Neural crest cell (in vitro differentiated cells): Measurements from ENCODE around the gene PLAAT4. TPM values are rescaled to one million over a fixed set of nuclear protein-coding genes. Genes with fewer than 3 reads are reported as not detected.
"Not testable (repeated sequence)": the region's sequence is repeated elsewhere in the genome, so short reads cannot be mapped to it uniquely, and the experiment has no call there.

ENCODE experiments used
- DNase-seq: peaks from one replicate; pipeline ENCODE4 v3.0.0; 2021; ENCODE audit warnings: low read depth, mixed read lengths, low spot score
- H3K27ac Mint-ChIP-seq: one replicate; pipeline ENCODE4 v1.8.0; 2021; ENCODE audit warnings: mild to moderate bottlenecking, mixed read lengths; ENCODE audit not compliant: unreplicated experiment
- H3K27me3 Mint-ChIP-seq: 2 replicates; pipeline ENCODE4 v1.8.0; 2021; ENCODE audit warnings: low read depth, mild to moderate bottlenecking, mixed read lengths
- H3K36me3 Mint-ChIP-seq: 2 replicates; pipeline ENCODE4 v1.8.0; 2021; ENCODE audit warnings: low read depth, mild to moderate bottlenecking, mixed read lengths
- H3K4me1 Mint-ChIP-seq: 2 replicates; pipeline ENCODE4 v1.8.0; 2021; ENCODE audit warnings: mixed read lengths
- H3K4me3 Mint-ChIP-seq: one replicate; pipeline ENCODE4 v1.8.0; 2021; ENCODE audit warnings: mild to moderate bottlenecking, mixed read lengths
- H3K9me3 Mint-ChIP-seq: 2 replicates; pipeline ENCODE4 v1.8.0; 2021; ENCODE audit warnings: mixed read lengths
- total RNA-seq: library from RNA; stranded (reverse); gene quantifications from 2 replicates; pipeline ENCODE4 v1.2.1, GENCODE V29; 2021
- TF ChIP-seq, protein P1 (sequence below): fragments of 200-600 bp; sonication (generic); conservative IDR thresholded peaks from 2 replicates; pipeline ENCODE4 v1.5.0; 2021; ENCODE audit warnings: antibody characterized with exemption, mild to moderate bottlenecking

The PLAAT4 gene
- total RNA-seq, 1 donor from 2014 or later, result not detected

GRCh38 chr11:63535734-63536133, 874 bp upstream of the PLAAT4 start:
- Mint-ChIP-seq H3K4me1 (no peaks in the 10 kb centered on the region), H3K9me3 (no peaks in the 10 kb centered on the region), H3K27ac (no peak overlapping the region), H3K36me3 (no peaks in the 10 kb centered on the region), H3K4me3 (no peak overlapping the region), H3K27me3 (peaks cover 21% of the 10 kb centered on the region)
- no peak for DNase-seq
- TF ChIP-seq, protein P1, sequence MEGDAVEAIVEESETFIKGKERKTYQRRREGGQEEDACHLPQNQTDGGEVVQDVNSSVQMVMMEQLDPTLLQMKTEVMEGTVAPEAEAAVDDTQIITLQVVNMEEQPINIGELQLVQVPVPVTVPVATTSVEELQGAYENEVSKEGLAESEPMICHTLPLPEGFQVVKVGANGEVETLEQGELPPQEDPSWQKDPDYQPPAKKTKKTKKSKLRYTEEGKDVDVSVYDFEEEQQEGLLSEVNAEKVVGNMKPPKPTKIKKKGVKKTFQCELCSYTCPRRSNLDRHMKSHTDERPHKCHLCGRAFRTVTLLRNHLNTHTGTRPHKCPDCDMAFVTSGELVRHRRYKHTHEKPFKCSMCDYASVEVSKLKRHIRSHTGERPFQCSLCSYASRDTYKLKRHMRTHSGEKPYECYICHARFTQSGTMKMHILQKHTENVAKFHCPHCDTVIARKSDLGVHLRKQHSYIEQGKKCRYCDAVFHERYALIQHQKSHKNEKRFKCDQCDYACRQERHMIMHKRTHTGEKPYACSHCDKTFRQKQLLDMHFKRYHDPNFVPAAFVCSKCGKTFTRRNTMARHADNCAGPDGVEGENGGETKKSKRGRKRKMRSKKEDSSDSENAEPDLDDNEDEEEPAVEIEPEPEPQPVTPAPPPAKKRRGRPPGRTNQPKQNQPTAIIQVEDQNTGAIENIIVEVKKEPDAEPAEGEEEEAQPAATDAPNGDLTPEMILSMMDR, result no peak

- TF ChIP-seq, protein P1, result no peak
- H3K4me3 Mint-ChIP-seq, result no peak overlapping the region
- H3K27me3 Mint-ChIP-seq, result peaks cover 10% of the 10 kb centered on the region
- H3K9me3 Mint-ChIP-seq, result no peaks in the 10 kb centered on the region
- no peaks in the 10 kb centered on the region for H3K4me1 Mint-ChIP-seq
- no peaks in the 10 kb centered on the region for H3K36me3 Mint-ChIP-seq
- no peak for DNase-seq
- H3K27ac Mint-ChIP-seq, result no peak overlapping the region
Measured at GRCh38 chr11:63537293-63538101, 889 bp downstream of the PLAAT4 start.

GRCh38 chr11:63542506-63542905, 5.9 kb downstream of the PLAAT4 start:
- DNase-seq, H3K4me3 Mint-ChIP-seq, H3K36me3 Mint-ChIP-seq, H3K9me3 Mint-ChIP-seq, H3K27me3 Mint-ChIP-seq, H3K27ac Mint-ChIP-seq, H3K4me1 Mint-ChIP-seq: not testable (repeated sequence)

- TF ChIP-seq, protein P1, result no peak
- H3K9me3 Mint-ChIP-seq, result no peaks in the 10 kb centered on the region
- DNase-seq, result no peak
- no peak overlapping the region for H3K4me3 Mint-ChIP-seq
- H3K27ac Mint-ChIP-seq, result no peak overlapping the region
- no peaks in the 10 kb centered on the region for H3K4me1 Mint-ChIP-seq
- no peaks in the 10 kb centered on the region for H3K27me3 Mint-ChIP-seq
- no peaks in the 10 kb centered on the region for H3K36me3 Mint-ChIP-seq
Measured at GRCh38 chr11:63543711-63544110, 7.1 kb downstream of the PLAAT4 start.

DNA sequence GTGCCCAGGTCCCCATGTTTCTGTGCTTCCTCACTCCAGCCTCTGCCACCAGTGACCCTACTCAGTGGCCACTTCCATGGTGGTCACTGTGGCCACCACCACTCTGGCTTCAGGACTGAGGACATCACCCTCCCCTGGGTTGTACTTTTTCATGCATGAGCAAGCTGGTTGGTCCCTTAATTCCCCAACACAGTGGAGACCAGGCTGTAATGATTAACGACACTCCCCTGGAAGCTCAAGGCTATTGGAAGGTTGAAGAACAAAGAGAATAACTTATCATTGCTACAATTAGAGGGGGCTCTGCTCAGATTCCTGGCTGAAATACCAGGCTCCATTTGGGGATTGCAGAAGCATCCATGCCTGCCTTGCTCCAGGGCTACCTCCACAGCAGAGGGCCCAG, 10.5 kb downstream of the PLAAT4 start:
- Mint-ChIP-seq H3K27ac (no peak overlapping the region), H3K4me1 (peaks cover 9% of the 10 kb centered on the region), H3K27me3 (no peaks in the 10 kb centered on the region), H3K36me3 (no peaks in the 10 kb centered on the region), H3K9me3 (no peaks in the 10 kb centered on the region), H3K4me3 (no peak overlapping the region)
- TF ChIP-seq, protein P1, result no peak
- DNase-seq, result no peak

- DNase-seq, result no peak
- no peak overlapping the region for H3K4me3 Mint-ChIP-seq
- H3K27me3 Mint-ChIP-seq, result no peaks in the 10 kb centered on the region
- H3K9me3 Mint-ChIP-seq, result no peaks in the 10 kb centered on the region
- H3K4me1 Mint-ChIP-seq, result peaks cover 14% of the 10 kb centered on the region
- no peak overlapping the region for H3K27ac Mint-ChIP-seq
- no peaks in the 10 kb centered on the region for H3K36me3 Mint-ChIP-seq
- TF ChIP-seq, protein P1, result no peak
Measured at GRCh38 chr11:63548178-63548577, 11.6 kb downstream of the PLAAT4 start.
